Neural crest cell (in vitro differentiated cells): ENCODE data around the gene SESTD1. TPM values are rescaled to one million over a fixed set of nuclear protein-coding genes. Genes with fewer than 3 reads are reported as not detected.

Experiments
- DNase-seq: peaks from one replicate; pipeline ENCODE4 v3.0.0; 2021; ENCODE audit warnings: low read depth, mixed read lengths, low spot score
- H3K27ac Mint-ChIP-seq: one replicate; pipeline ENCODE4 v1.8.0; 2021; ENCODE audit warnings: mild to moderate bottlenecking, mixed read lengths; ENCODE audit not compliant: unreplicated experiment
- H3K27me3 Mint-ChIP-seq: 2 replicates; pipeline ENCODE4 v1.8.0; 2021; ENCODE audit warnings: low read depth, mild to moderate bottlenecking, mixed read lengths
- H3K36me3 Mint-ChIP-seq: 2 replicates; pipeline ENCODE4 v1.8.0; 2021; ENCODE audit warnings: low read depth, mild to moderate bottlenecking, mixed read lengths
- H3K4me1 Mint-ChIP-seq: 2 replicates; pipeline ENCODE4 v1.8.0; 2021; ENCODE audit warnings: mixed read lengths
- H3K4me3 Mint-ChIP-seq: one replicate; pipeline ENCODE4 v1.8.0; 2021; ENCODE audit warnings: mild to moderate bottlenecking, mixed read lengths
- H3K9me3 Mint-ChIP-seq: 2 replicates; pipeline ENCODE4 v1.8.0; 2021; ENCODE audit warnings: mixed read lengths
- long read RNA-seq: library from polyadenylated mRNA; unstranded; transcript quantifications from one replicate; pipeline ENCODE4 v2.0.0, GENCODE V29; 2020
- total RNA-seq: library from RNA; stranded (reverse); gene quantifications from 2 replicates; pipeline ENCODE4 v1.2.1, GENCODE V29; 2021
- TF ChIP-seq, protein P1 (sequence below): fragments of 200-600 bp; sonication (generic); conservative IDR thresholded peaks from 2 replicates; pipeline ENCODE4 v1.5.0; 2021; ENCODE audit warnings: antibody characterized with exemption, mild to moderate bottlenecking

SESTD1 gene
- 98.2 and 99.7 TPM in 2 replicates for total RNA-seq
- long read RNA-seq, full-length matches to known transcripts: 22 of 46 reads
- long read RNA-seq, partial matches to known transcripts: 12 of 46 reads
- long read RNA-seq, other reads (novel, unspliced or antisense): 12 of 46 reads

DNA sequence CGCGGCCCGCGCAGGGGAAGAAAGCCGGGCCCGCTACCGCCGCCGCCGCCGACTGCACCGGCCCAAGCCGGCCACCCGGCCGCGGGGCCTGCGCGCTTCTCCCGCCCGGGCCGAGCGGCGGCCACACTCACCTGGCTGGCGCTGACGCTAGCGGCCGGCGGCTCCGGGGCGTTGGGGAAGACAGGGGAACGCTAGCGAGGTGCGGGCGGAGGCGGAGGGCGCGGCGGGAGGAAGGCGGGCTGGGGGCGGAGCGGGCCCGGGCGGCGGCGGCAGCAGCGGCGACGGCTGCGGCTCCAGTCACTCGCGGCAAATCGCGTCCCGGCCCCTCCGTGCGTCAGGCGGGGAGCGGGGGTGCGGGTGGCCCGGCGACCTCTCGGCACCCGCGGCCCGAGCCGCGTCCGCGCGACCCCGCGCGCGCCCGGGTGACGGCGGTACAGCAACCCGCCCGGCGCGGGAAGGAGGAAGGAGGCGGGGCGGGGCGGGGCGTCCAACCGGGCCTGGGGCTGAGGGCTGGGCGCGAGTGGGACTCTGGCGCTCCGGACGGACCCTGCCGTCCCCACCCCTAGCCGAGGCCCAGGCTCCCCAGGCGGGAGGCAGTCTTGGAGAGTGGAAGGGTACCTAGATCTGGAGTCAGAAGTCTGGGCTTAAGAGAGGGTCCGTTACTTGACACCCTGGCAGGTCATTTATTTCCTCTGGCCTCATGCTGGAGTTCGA lies at the start of gene SESTD1:
Gene SESTD1, minus strand, starts transcription at position 465 of the 714 bp plus-strand sequence. CDS start 72,991 bp downstream, outside the sequence.
- peaks cover 2% of the 10 kb centered on the region for H3K36me3 Mint-ChIP-seq
- H3K4me1 Mint-ChIP-seq: peaks cover 58% of the 10 kb centered on the region
- peak; percentile 70 for DNase-seq
- H3K27ac Mint-ChIP-seq: peak within 1 kb of the TSS; percentile 99
- H3K9me3 Mint-ChIP-seq: no peaks in the 10 kb centered on the region
- H3K4me3 Mint-ChIP-seq: peak within 1 kb of the TSS; percentile 96
- peaks cover 6% of the 10 kb centered on the region for H3K27me3 Mint-ChIP-seq
- TF ChIP-seq, protein P1, sequence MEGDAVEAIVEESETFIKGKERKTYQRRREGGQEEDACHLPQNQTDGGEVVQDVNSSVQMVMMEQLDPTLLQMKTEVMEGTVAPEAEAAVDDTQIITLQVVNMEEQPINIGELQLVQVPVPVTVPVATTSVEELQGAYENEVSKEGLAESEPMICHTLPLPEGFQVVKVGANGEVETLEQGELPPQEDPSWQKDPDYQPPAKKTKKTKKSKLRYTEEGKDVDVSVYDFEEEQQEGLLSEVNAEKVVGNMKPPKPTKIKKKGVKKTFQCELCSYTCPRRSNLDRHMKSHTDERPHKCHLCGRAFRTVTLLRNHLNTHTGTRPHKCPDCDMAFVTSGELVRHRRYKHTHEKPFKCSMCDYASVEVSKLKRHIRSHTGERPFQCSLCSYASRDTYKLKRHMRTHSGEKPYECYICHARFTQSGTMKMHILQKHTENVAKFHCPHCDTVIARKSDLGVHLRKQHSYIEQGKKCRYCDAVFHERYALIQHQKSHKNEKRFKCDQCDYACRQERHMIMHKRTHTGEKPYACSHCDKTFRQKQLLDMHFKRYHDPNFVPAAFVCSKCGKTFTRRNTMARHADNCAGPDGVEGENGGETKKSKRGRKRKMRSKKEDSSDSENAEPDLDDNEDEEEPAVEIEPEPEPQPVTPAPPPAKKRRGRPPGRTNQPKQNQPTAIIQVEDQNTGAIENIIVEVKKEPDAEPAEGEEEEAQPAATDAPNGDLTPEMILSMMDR: no peak

GRCh38 chr2:179313057-179313456 lies 48.4 kb upstream of the SESTD1 start:
- H3K9me3 Mint-ChIP-seq: peaks cover 11% of the 10 kb centered on the region

DNA sequence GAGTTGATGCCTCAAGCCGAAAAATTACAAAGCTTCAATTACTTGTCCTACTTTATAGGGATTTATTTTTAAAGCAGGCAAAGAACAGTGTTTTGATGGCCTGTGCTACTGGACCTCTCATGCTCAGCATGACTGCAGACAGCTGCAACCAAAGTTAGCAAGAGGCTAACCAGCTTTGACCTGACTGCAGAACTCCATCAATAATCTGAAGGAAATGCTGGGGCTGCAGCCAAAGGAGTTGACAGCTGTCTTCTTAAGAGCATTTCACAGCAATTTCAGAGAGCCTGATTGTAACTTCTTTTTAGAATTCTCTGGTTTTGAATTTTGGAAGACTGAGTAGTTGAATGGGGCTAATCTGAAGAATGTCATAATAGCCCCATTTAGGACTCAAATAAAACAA lies 46.5 kb upstream of the SESTD1 start:
- no peaks in the 10 kb centered on the region for H3K27me3 Mint-ChIP-seq
- peaks cover 4% of the 10 kb centered on the region for H3K4me1 Mint-ChIP-seq
- TF ChIP-seq, protein P1: no peak
- no peak overlapping the region for H3K4me3 Mint-ChIP-seq
- H3K9me3 Mint-ChIP-seq: peaks cover 6% of the 10 kb centered on the region
- no peak for DNase-seq
- H3K27ac Mint-ChIP-seq: no peak overlapping the region
- peaks cover 6% of the 10 kb centered on the region for H3K36me3 Mint-ChIP-seq

More at GRCh38 chr2:179313057-179313456, 48.4 kb upstream of the SESTD1 start:
- Mint-ChIP-seq H3K4me1 (no peaks in the 10 kb centered on the region), H3K36me3 (peaks cover 10% of the 10 kb centered on the region), H3K27me3 (no peaks in the 10 kb centered on the region), H3K4me3 (no peak overlapping the region), H3K27ac (no peak overlapping the region)
- TF ChIP-seq, protein P1: no peak
- no peak for DNase-seq

DNA sequence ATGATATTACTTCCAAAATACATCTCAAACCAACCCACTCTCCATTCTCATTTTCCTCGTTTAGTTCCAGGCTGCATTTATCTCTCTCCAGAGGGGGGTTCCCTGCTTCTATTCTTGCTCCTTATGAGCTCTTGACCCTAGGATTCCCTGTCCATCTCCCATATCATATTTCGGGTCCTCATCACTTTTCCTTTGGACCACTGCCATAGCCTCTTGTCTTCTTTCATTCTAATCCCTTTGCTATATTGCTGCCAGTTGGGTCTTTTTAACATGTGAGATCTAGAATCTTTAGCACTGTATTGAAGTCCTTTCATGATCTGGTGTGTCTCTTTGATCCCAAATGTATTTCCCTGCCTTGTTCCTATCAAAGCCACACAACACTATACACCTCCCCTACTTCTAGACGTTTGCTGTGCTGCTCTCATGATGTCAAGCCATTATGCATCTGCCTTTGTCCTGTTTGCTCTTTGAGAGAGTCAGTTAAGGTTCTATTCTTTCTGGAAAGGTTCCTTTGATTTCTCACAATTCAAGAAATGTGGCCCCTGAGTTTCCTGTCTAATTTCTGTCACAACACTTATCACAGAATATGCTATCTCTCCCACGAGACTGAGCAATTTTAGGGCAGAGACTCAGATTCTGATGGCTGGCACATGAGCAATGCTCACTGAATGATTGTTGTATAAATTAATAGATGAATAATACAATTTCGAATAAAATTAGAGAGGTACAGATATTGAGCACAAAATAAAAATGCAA lies 43.2 kb upstream of the SESTD1 start:
- Mint-ChIP-seq H3K9me3 (no peaks in the 10 kb centered on the region), H3K27me3 (no peaks in the 10 kb centered on the region), H3K27ac (no peak overlapping the region), H3K4me3 (no peak overlapping the region), H3K36me3 (no peaks in the 10 kb centered on the region), H3K4me1 (peaks cover 4% of the 10 kb centered on the region)
- TF ChIP-seq, protein P1: no peak
- DNase-seq: no peak

- peaks cover 2% of the 10 kb centered on the region for H3K36me3 Mint-ChIP-seq
- TF ChIP-seq, protein P1: no peak
- H3K27ac Mint-ChIP-seq: no peak overlapping the region
- H3K27me3 Mint-ChIP-seq: no peaks in the 10 kb centered on the region
- H3K4me1 Mint-ChIP-seq: peaks cover 4% of the 10 kb centered on the region
- H3K9me3 Mint-ChIP-seq: peaks cover 2% of the 10 kb centered on the region
- no peak for DNase-seq
- no peak overlapping the region for H3K4me3 Mint-ChIP-seq
Observed at GRCh38 chr2:179305125-179305524, 40.5 kb upstream of the SESTD1 start.
